HepG2 (cell line): ENCODE data around the gene FAM219B. TPM values are rescaled to one million over a fixed set of nuclear protein-coding genes. Genes with fewer than 3 reads are reported as not detected.

ENCODE experiments used
- ATAC-seq: fragments of 200-7000 bp; cut with Tn5 transposase; 3 replicates; pipeline ENCODE4 v1.9.1; 2020; ENCODE audit warnings: mild to moderate bottlenecking, moderate library complexity
- BruUV-seq: library from RNA; stranded (reverse); fragments of 400-500 nt; replicated peaks from 2 replicates; lab custom pipeline; 2021; lab: Mats Ljungman, UMichigan
- CTCF ChIA-PET: fragments of 300-600 bp; formaldehyde crosslinking; extraction: SDS; loops from one replicate; lab custom pipeline; 2021; ENCODE audit warnings: low total read pairs, inconsistent platforms, low intra/inter-chr PET ratio; lab: Yijun Ruan, JAX
- POLR2A ChIA-PET: fragments of 350-600 bp; sonication (Branson Sonifier 250); formaldehyde crosslinking; loops from one replicate; lab custom pipeline; 2020; ENCODE audit warnings: antibody characterized with exemption, inconsistent platforms; lab: Yijun Ruan, JAX
- DNase-seq: peaks from one replicate; pipeline ENCODE4 v3.0.0-alpha.2; 2015; ENCODE audit warnings: low spot score
- FAIRE-seq: peaks from 3 replicates; lab custom pipeline; 2011; peaks lifted over from hg19 to GRCh38; lab: Jason Lieb, UNC
- H2AFZ ChIP-seq: one replicate; pipeline ENCODE4 v1.6.1; 2011; ENCODE audit warnings: low read length, inconsistent platforms
- H3K27ac ChIP-seq: fragments of 300-600 bp; 3 replicates; pipeline ENCODE4 v1.8.0; 2011; ENCODE audit warnings: mixed run types, mild to moderate bottlenecking, mixed read lengths, low read length, inconsistent platforms; ENCODE audit not compliant: insufficient read depth; ENCODE audit errors: extremely low read length
- H3K27me3 ChIP-seq, 2 experiments: fragments of 200-600 bp in 1 of 2; 2 replicates in 1 of 2; 3 replicates in 1 of 2; pipeline versions ENCODE4 v1.6.0 to v1.8.0; 2011; ENCODE audit warnings: low read length in 2 of 2, mild to moderate bottlenecking in 2 of 2, moderate library complexity in 2 of 2, inconsistent platforms in 1 of 2; ENCODE audit not compliant: insufficient read depth in 2 of 2, control insufficient read depth in 1 of 2
- H3K36me3 ChIP-seq, 2 experiments: fragments of 200-600 bp in 1 of 2; replicated peaks in 1 of 2; 2 replicates in 1 of 2; 3 replicates in 1 of 2; pipeline versions ENCODE4 v1.5.1 to v1.8.0; 2011; ENCODE audit warnings: low read length in 2 of 2, inconsistent platforms in 1 of 2; ENCODE audit not compliant: insufficient read depth in 2 of 2, control insufficient read depth in 1 of 2
- H3K4me1 ChIP-seq: 2 replicates; pipeline ENCODE4 v1.5.1; 2012; ENCODE audit warnings: low read length, inconsistent platforms; ENCODE audit not compliant: insufficient read depth
- H3K4me2 ChIP-seq: 2 replicates; pipeline ENCODE4 v1.6.0; 2011; ENCODE audit warnings: low read depth, low read length, inconsistent platforms
- H3K4me3 ChIP-seq, 3 experiments: fragments of 200-600 bp in 1 of 3; sonication (generic), shearing (Covaris generic) in 1 of 3; replicated peaks in 1 of 3; 2 replicates each; pipeline ENCODE4 v1.5.1; 2011 to 2016; ENCODE audit warnings: low read length in 3 of 3, inconsistent platforms in 2 of 3, low read depth in 2 of 3, mild to moderate bottlenecking in 2 of 3, control low read depth in 1 of 3, mixed read lengths in 1 of 3; ENCODE audit not compliant: insufficient read depth in 1 of 3
- H3K79me2 ChIP-seq: one replicate; pipeline ENCODE4 v1.6.1; 2011; ENCODE audit warnings: low read length, inconsistent platforms; ENCODE audit not compliant: insufficient read depth
- H3K9ac ChIP-seq: 2 replicates; pipeline ENCODE4 v1.6.0; 2011; ENCODE audit warnings: mild to moderate bottlenecking, low read depth, low read length, inconsistent platforms; ENCODE audit not compliant: insufficient read depth
- H3K9me3 ChIP-seq: 2 replicates; pipeline ENCODE4 v1.5.1; 2012; ENCODE audit warnings: mild to moderate bottlenecking, low read length
- H4K20me1 ChIP-seq: 2 replicates; pipeline ENCODE4 v1.6.0; 2011; ENCODE audit warnings: inconsistent platforms, mild to moderate bottlenecking, low read length, moderate library complexity; ENCODE audit not compliant: insufficient read depth
- AGO1 ChIP-seq: fragments of 200-400 bp; formaldehyde crosslinking; IDR thresholded peaks from 2 replicates; pipeline ENCODE4 v1.6.1; 2017; ENCODE audit warnings: mild to moderate bottlenecking, low read depth, low read length, moderate library complexity; ENCODE audit not compliant: poor library complexity, severe bottlenecking
- AGO2 ChIP-seq: fragments of 200-400 bp; formaldehyde crosslinking; optimal IDR thresholded peaks from 2 replicates; pipeline ENCODE3; 2017; ENCODE audit warnings: mild to moderate bottlenecking, low read depth, low read length, moderate library complexity
- ATF2 ChIP-seq: sonication (generic); formaldehyde crosslinking; IDR thresholded peaks from 2 replicates; pipeline ENCODE4 v1.4.0; 2020; ENCODE audit warnings: missing genetic modification reagents
- BCL3 ChIP-seq: sonication (generic); formaldehyde crosslinking; IDR thresholded peaks from 2 replicates; pipeline ENCODE4 v1.5.1; 2020; ENCODE audit warnings: mild to moderate bottlenecking, missing genetic modification reagents, moderate library complexity
- CTCF ChIP-seq: sonication (generic); formaldehyde crosslinking; IDR thresholded peaks from 2 replicates; pipeline ENCODE4 v1.5.0; 2020; ENCODE audit warnings: mild to moderate bottlenecking, missing genetic modification reagents, moderate library complexity
- EHMT2 ChIP-seq: fragments of 200-600 bp; sonication (generic); IDR thresholded peaks from 2 replicates; pipeline ENCODE4 v1.7.0; 2017; ENCODE audit warnings: antibody characterized with exemption, low read depth, low read length, borderline replicate concordance
- MED13 ChIP-seq: sonication (generic); formaldehyde crosslinking; IDR thresholded peaks from 2 replicates; pipeline ENCODE4 v1.5.0; 2020; ENCODE audit warnings: missing genetic modification reagents
- NKX3-1 ChIP-seq: sonication (generic); formaldehyde crosslinking; IDR thresholded peaks from 2 replicates; pipeline ENCODE4 v1.5.0; 2020; ENCODE audit warnings: missing genetic modification reagents
- POLR2G ChIP-seq: fragments of 200-400 bp; formaldehyde crosslinking; IDR thresholded peaks from 2 replicates; pipeline ENCODE4 v1.6.1; 2018; ENCODE audit warnings: mild to moderate bottlenecking, low read depth, low read length, moderate library complexity
- SMC3 ChIP-seq: IDR thresholded peaks from 2 replicates; pipeline ENCODE4 v1.6.1; 2011; ENCODE audit warnings: low read length, improper control_type of control experiment
- STAG1 ChIP-seq: sonication (generic); formaldehyde crosslinking; IDR thresholded peaks from 2 replicates; pipeline ENCODE4 v1.4.0; 2020; ENCODE audit warnings: missing genetic modification reagents
- ZNF124 ChIP-seq: sonication (generic); formaldehyde crosslinking; IDR thresholded peaks from 2 replicates; pipeline ENCODE4 v1.4.0; 2020; ENCODE audit warnings: missing genetic modification reagents
- ZNF337 ChIP-seq: sonication (generic); formaldehyde crosslinking; IDR thresholded peaks from 2 replicates; pipeline ENCODE4 v1.5.1; 2020; ENCODE audit warnings: missing genetic modification reagents, low read depth, mild to moderate bottlenecking, borderline replicate concordance
- ZNF567 ChIP-seq: sonication (generic); formaldehyde crosslinking; IDR thresholded peaks from 2 replicates; pipeline ENCODE4 v1.8.1; 2023; ENCODE audit warnings: mild to moderate bottlenecking, missing genetic modification reagents, borderline replicate concordance
- WGBS: methylation state at CpG from one replicate; pipeline ENCODE4 v1.1.6; 2017; ENCODE audit warnings: low lambda C conversion rate; 5-methylcytosine and 5-hydroxymethylcytosine counted together
- in situ Hi-C: cut with HindIII; loops from 2 replicates; pipeline ENCODE4 v1.10.0; 2017; ENCODE audit warnings: low pct_unique_long_range_greater_than_20kb; ENCODE audit not compliant: extremely low pct_ligation_motif_present
- intact Hi-C: fragments of 100-400 bp; cut with micrococcal nuclease; formaldehyde crosslinking; loops from one replicate; pipeline ENCODE4 v1.10.0; 2022; ENCODE audit not compliant: unreplicated experiment
- polyA plus RNA-seq, 8 experiments: library from polyadenylated mRNA; depleted of rRNA in 3 of 8; stranded (reverse) in 7 of 8; unstranded in 1 of 8; fragments of >200 nt; fragmentation: Illumina TruSeq in 4 of 8; extraction: Trizol in 4 of 8; gene quantifications; 2 replicates each; pipeline versions ENCODE4 v1.2.1 to v1.2.3, GENCODE V29; 2011 to 2016; ENCODE audit warnings: low read depth in 4 of 8, missing spikeins in 1 of 8, mixed read lengths in 1 of 8; ENCODE audit not compliant: insufficient read depth in 1 of 8
- total RNA-seq, 5 experiments: library from RNA; depleted of rRNA; stranded (reverse); fragments of >200 nt; fragmentation: Illumina TruSeq; extraction: Trizol; gene quantifications; 2 replicates each; pipeline ENCODE4 v1.2.3, GENCODE V29; 2016; ENCODE audit warnings: low read depth in 1 of 5

The FAM219B gene
- total and polyA plus RNA-seq, 2 of the 13 experiments (the other 11 are each of a cell fraction or from before 2014, with no cell fraction given): 36.6 to 50.2 TPM

GRCh38 chr15:74901612-74902063, 5.0 kb downstream of the FAM219B start (continued):
- TF ChIP-seq ZNF567 (CRISPR knock-in tag) (no peak), EHMT2 (no peak), STAG1 (peak; percentile 41), SMC3 (peak; percentile 69), ZNF124 (CRISPR knock-in tag) (peak; percentile 43; the same call in 1 of the 2 replicates), MED13 (CRISPR knock-in tag) (no peak), ATF2 (CRISPR knock-in tag) (no peak), CTCF (CRISPR knock-in tag) (peak; percentile 77)

- WGBS: 90% methylated on average over 3 of the region's 6 CpGs
- DNase-seq (no peak), FAIRE-seq (no peak), ATAC-seq (peak; percentile 13; the same call in 2 of the 3 replicates)
- no peak overlapping the region for H3K27ac ChIP-seq
- no peaks in the 10 kb centered on the region for H3K27me3 ChIP-seq
- peaks cover 21 to 46% of the 10 kb centered on the region in 2 experiments for H3K36me3 ChIP-seq
- no peaks in the 10 kb centered on the region for H3K9me3 ChIP-seq
- H4K20me1 ChIP-seq: no peaks in the 10 kb centered on the region; the same call in 1 of the 2 replicates
- in situ Hi-C loops: no loop called here
- H3K4me3 ChIP-seq: no peak overlapping the region
- no peak for TF ChIP-seq AGO1
- 0 out of 2 replicates have a peak, but pooled peaks have one; percentile 25 for TF ChIP-seq POLR2G
- no peak for TF ChIP-seq ZNF337
- TF ChIP-seq NKX3-1 (CRISPR knock-in tag): no peak
- no peak for TF ChIP-seq BCL3 (CRISPR knock-in tag)
- peak; percentile 60 for TF ChIP-seq AGO2
- no peak overlapping the region for H2AFZ ChIP-seq
- ChIA-PET POLR2A (interaction anchor here (0.9 to 2.7 kb wide), 3 partner anchors 9 to 55 kb away, joined by 3 to 28 read pairs (median 10); partner anchors contain the start of gene FAM219B), CTCF (no interaction called here)
- peaks cover 10% of the 10 kb centered on the region; the same call in 1 of the 2 replicates for H3K4me1 ChIP-seq
- H3K4me2 ChIP-seq: no peak overlapping the region
- BruUV-seq: no TSS peak
- intact Hi-C loops: no loop called here
- no peaks in the 10 kb centered on the region for H3K79me2 ChIP-seq
- H3K9ac ChIP-seq: no peak overlapping the region
Measured at GRCh38 chr15:74897300-74897701, 9.3 kb downstream of the FAM219B start.
